Neural progenitor cell (in vitro differentiated cells): ENCODE measurements around the gene TUBB2A. TPM values are rescaled to one million over a fixed set of nuclear protein-coding genes. Genes with fewer than 3 reads are reported as not detected.

Experiments used
- DNase-seq: peaks from one replicate; pipeline ENCODE4 v3.0.0-alpha.2; 2016; ENCODE audit warnings: low spot score
- H2AFZ ChIP-seq: fragments of 200-600 bp; sonication (generic); replicated peaks from 2 replicates; pipeline ENCODE4 v1.6.1; 2016; ENCODE audit warnings: antibody characterized with exemption
- H3F3A ChIP-seq: fragments of 200-600 bp; sonication (generic); 2 replicates; pipeline ENCODE4 v1.6.1; 2016; ENCODE audit warnings: antibody characterized with exemption, low read depth
- H3K27ac ChIP-seq: fragments of 200-600 bp; sonication (generic); 2 replicates; pipeline ENCODE4 v1.5.1; 2016; ENCODE audit warnings: mild to moderate bottlenecking
- H3K27me3 ChIP-seq: fragments of 200-600 bp; sonication (generic); 2 replicates; pipeline ENCODE4 v1.6.1; 2016; ENCODE audit warnings: mild to moderate bottlenecking, moderate library complexity
- H3K36me3 ChIP-seq: fragments of 200-600 bp; sonication (generic); 2 replicates; pipeline ENCODE4 v1.5.1; 2016
- H3K4me1 ChIP-seq: fragments of 200-600 bp; sonication (generic); 2 replicates; pipeline ENCODE4 v1.6.1; 2016; ENCODE audit warnings: mixed run types
- H3K4me2 ChIP-seq: fragments of 200-600 bp; sonication (generic); 2 replicates; pipeline ENCODE4 v1.6.1; 2016
- H3K4me3 ChIP-seq: fragments of 200-600 bp; sonication (generic); 2 replicates; pipeline ENCODE4 v1.5.1; 2016
- H3K79me2 ChIP-seq: fragments of 200-600 bp; sonication (generic); 2 replicates; pipeline ENCODE4 v1.6.1; 2016; ENCODE audit warnings: low read depth
- H3K9ac ChIP-seq: fragments of 200-600 bp; sonication (generic); 2 replicates; pipeline ENCODE4 v1.6.1; 2016
- H3K9me3 ChIP-seq: fragments of 200-600 bp; sonication (generic); 2 replicates; pipeline ENCODE4 v1.5.1; 2016; ENCODE audit warnings: low read depth
- H4K20me1 ChIP-seq: fragments of 200-600 bp; sonication (generic); 2 replicates; pipeline ENCODE4 v1.6.1; 2016; ENCODE audit warnings: low read depth
- H3K27ac Mint-ChIP-seq: 3 replicates; pipeline ENCODE4 v1.8.0; 2021; ENCODE audit warnings: mixed read lengths
- H3K27me3 Mint-ChIP-seq: 2 replicates; pipeline ENCODE4 v1.8.0; 2022; ENCODE audit warnings: low read depth, mild to moderate bottlenecking, inconsistent platforms, moderate library complexity, mixed read lengths; ENCODE audit not compliant: insufficient read depth
- H3K36me3 Mint-ChIP-seq: 3 replicates; pipeline ENCODE4 v1.8.0; 2021; ENCODE audit warnings: mixed read lengths
- H3K4me1 Mint-ChIP-seq: 3 replicates; pipeline ENCODE4 v1.8.0; 2021; ENCODE audit warnings: mixed read lengths
- H3K4me3 Mint-ChIP-seq: 3 replicates; pipeline ENCODE4 v1.8.0; 2021; ENCODE audit warnings: mild to moderate bottlenecking, moderate library complexity, mixed read lengths
- H3K9me3 Mint-ChIP-seq: 3 replicates; pipeline ENCODE4 v1.8.0; 2020; ENCODE audit warnings: mixed read lengths
- EZH2 ChIP-seq: fragments of 200-600 bp; sonication (generic); IDR thresholded peaks from 2 replicates; pipeline ENCODE4 v1.6.1; 2017; ENCODE audit warnings: antibody characterized with exemption, mild to moderate bottlenecking, moderate library complexity
- EZH2phosphoT487 ChIP-seq: fragments of 200-600 bp; sonication (generic); IDR thresholded peaks from 2 replicates; pipeline ENCODE4 v1.6.1; 2017; ENCODE audit warnings: antibody characterized with exemption
- total RNA-seq: library from RNA; depleted of rRNA; stranded (reverse); fragments of >200 nt; gene quantifications from 2 replicates; pipeline ENCODE4 v1.2.3, GENCODE V29; 2015; ENCODE audit warnings: low replicate concordance
- TF ChIP-seq, protein P1 (sequence below): fragments of 200-600 bp; sonication (generic); IDR thresholded peaks from 2 replicates; pipeline ENCODE4 v1.5.1; 2017; ENCODE audit warnings: antibody characterized with exemption, mild to moderate bottlenecking

Gene TUBB2A
- total RNA-seq, 1 donor from 2014 or later = 57.9 TPM

DNA sequence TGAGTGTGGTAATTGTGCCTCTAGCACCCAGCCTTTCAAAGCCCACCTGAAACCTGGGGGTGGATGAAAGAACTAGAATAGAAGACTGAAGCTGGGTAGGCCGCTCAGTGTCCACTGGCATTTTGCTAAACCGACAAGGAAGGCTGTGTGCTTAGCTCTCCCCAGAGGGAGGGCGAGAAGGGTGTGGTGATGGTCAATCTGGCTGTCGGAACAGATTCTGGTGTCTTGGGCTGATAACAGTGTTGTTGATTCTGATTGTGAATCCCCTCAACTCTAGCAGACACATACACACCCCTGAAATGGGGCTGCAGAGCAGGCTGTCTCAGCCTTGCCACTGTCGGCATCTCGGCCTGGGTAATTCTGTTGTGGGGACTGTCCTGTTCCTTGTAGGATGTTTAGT, 43.0 kb downstream of the TUBB2A start:
- Mint-ChIP-seq H3K9me3 (no peaks in the 10 kb centered on the region), H3K36me3 (peaks cover 10% of the 10 kb centered on the region), H3K4me3 (no peak overlapping the region), H3K27ac (no peak overlapping the region), H3K4me1 (peaks cover 16% of the 10 kb centered on the region), H3K27me3 (peaks cover 2% of the 10 kb centered on the region)
- Histone ChIP-seq H3K79me2 (peaks cover 7% of the 10 kb centered on the region), H3K9me3 (no peaks in the 10 kb centered on the region), H2AFZ (no peak overlapping the region), H3K4me2 (no peak overlapping the region), H3K36me3 (no peaks in the 10 kb centered on the region), H3K9ac (no peak overlapping the region), H3K4me1 (no peaks in the 10 kb centered on the region), H4K20me1 (no peaks in the 10 kb centered on the region), H3K27me3 (no peaks in the 10 kb centered on the region), H3K27ac (no peak overlapping the region), H3F3A (peaks cover 7% of the 10 kb centered on the region), H3K4me3 (no peak overlapping the region)
- DNase-seq = no peak
- TF ChIP-seq EZH2 (no peak), EZH2phosphoT487 (no peak)
- TF ChIP-seq, protein P1, sequence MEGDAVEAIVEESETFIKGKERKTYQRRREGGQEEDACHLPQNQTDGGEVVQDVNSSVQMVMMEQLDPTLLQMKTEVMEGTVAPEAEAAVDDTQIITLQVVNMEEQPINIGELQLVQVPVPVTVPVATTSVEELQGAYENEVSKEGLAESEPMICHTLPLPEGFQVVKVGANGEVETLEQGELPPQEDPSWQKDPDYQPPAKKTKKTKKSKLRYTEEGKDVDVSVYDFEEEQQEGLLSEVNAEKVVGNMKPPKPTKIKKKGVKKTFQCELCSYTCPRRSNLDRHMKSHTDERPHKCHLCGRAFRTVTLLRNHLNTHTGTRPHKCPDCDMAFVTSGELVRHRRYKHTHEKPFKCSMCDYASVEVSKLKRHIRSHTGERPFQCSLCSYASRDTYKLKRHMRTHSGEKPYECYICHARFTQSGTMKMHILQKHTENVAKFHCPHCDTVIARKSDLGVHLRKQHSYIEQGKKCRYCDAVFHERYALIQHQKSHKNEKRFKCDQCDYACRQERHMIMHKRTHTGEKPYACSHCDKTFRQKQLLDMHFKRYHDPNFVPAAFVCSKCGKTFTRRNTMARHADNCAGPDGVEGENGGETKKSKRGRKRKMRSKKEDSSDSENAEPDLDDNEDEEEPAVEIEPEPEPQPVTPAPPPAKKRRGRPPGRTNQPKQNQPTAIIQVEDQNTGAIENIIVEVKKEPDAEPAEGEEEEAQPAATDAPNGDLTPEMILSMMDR = no peak

DNA sequence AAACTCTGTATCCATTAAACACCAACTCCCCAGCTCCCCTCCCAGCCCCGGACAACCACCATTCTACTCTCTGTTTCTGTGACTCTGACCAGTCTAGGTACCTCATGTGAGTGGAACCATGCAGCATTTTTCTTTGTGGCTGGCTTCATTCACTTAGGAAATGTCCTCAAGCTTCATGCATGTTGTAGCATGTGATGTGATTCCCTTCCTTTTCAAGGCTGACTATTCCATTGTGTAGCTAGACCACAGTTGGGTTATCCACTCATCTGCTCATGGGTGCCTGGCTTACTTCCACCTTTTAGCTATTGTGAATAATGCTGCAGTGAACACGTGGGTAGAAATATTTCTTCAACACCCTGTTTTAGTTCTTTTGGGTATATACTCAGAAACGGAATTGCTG, 47.6 kb downstream of the TUBB2A start:
- Mint-ChIP-seq H3K27ac (no peak overlapping the region), H3K4me3 (no peak overlapping the region), H3K4me1 (no peaks in the 10 kb centered on the region), H3K9me3 (no peaks in the 10 kb centered on the region), H3K27me3 (peaks cover under 1% of the 10 kb centered on the region), H3K36me3 (peaks cover 19% of the 10 kb centered on the region)
- H3K36me3 ChIP-seq = no peaks in the 10 kb centered on the region
- H3K27me3 ChIP-seq = no peaks in the 10 kb centered on the region
- H3K4me1 ChIP-seq = no peaks in the 10 kb centered on the region
- H3K79me2 ChIP-seq = no peaks in the 10 kb centered on the region
- no peaks in the 10 kb centered on the region for H3K9me3 ChIP-seq
- no peak overlapping the region for H3K4me2 ChIP-seq
- no peak for DNase-seq
- H3K9ac ChIP-seq = no peak overlapping the region
- H3K27ac ChIP-seq = no peak overlapping the region
- TF ChIP-seq EZH2 = no peak
- TF ChIP-seq, protein P1 = no peak
- TF ChIP-seq EZH2phosphoT487 = no peak
- no peaks in the 10 kb centered on the region for H3F3A ChIP-seq
- no peaks in the 10 kb centered on the region for H4K20me1 ChIP-seq
- H2AFZ ChIP-seq = no peak overlapping the region
- no peak overlapping the region for H3K4me3 ChIP-seq

DNA sequence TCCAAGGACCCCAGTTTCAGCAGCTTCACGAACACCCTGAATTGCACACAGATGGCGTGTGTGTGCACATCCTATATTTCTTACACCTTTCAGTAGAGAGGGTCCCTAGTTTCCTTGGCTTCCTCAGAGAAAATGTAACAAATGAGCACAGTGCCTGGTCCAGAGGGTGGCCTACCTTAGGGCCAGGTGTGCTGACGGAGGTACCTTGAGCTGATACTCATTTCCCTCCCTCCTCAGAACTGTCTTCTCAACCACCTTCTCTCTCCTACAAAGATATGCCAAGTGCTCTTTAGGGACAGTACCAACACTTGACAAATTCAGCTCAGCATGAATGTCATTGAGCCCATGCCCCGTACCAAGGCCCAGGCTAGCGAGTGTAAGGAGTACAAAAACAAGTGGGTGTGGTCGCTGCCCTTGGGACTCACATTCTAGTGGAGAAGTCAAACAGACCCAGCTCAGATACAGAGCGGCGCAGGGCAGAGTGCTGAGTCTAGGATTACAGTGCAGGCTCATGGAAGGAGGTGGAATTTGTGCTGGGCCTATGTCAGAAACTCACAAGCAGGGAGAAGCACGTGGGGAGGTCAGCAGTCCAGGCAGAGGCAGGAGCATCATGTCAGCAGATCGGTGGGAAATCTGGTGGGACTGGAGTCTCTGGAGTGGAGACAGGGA, 48.5 kb downstream of the TUBB2A start:
- no peak overlapping the region for H3K4me3 ChIP-seq
- TF ChIP-seq, protein P1 = no peak
- no peak for TF ChIP-seq EZH2phosphoT487
- no peak for TF ChIP-seq EZH2
- no peak overlapping the region for H3K9ac ChIP-seq
- H3K4me2 ChIP-seq = no peak overlapping the region
- H3K27me3 Mint-ChIP-seq = no peaks in the 10 kb centered on the region
- H3K27ac ChIP-seq = no peak overlapping the region
- no peaks in the 10 kb centered on the region for H3K4me1 Mint-ChIP-seq
- no peaks in the 10 kb centered on the region for H3K4me1 ChIP-seq
- H3K4me3 Mint-ChIP-seq = no peak overlapping the region
- no peaks in the 10 kb centered on the region for H3F3A ChIP-seq
- no peak for DNase-seq
- no peaks in the 10 kb centered on the region for H4K20me1 ChIP-seq
- no peak overlapping the region for H2AFZ ChIP-seq
- H3K27me3 ChIP-seq = no peaks in the 10 kb centered on the region
- no peak overlapping the region for H3K27ac Mint-ChIP-seq
- H3K79me2 ChIP-seq = no peaks in the 10 kb centered on the region
- no peaks in the 10 kb centered on the region for H3K36me3 ChIP-seq
- H3K9me3 Mint-ChIP-seq = no peaks in the 10 kb centered on the region
- peaks cover 26% of the 10 kb centered on the region for H3K36me3 Mint-ChIP-seq
- H3K9me3 ChIP-seq = no peaks in the 10 kb centered on the region

Other genes starting within 250 kb of the TUBB2A start
- gene SERPINB6, start 186.0 kb downstream of the TUBB2A start, total RNA-seq = 13.3 and 17.4 TPM in 2 replicates
- gene NQO2, start 157.7 kb downstream of the TUBB2A start, total RNA-seq = 17.2 and 19.5 TPM in 2 replicates
- gene RIPK1, start 89.0 kb downstream of the TUBB2A start, total RNA-seq = 4.6 and 4.9 TPM in 2 replicates
- 44.5 TPM in 2 replicates for gene BPHL, start 38.8 kb downstream of the TUBB2A start, total RNA-seq
- 362 and 762 TPM in 2 replicates for gene TUBB2B, start 70.1 kb upstream of the TUBB2A start, total RNA-seq
- gene PSMG4, start 101.4 kb upstream of the TUBB2A start, total RNA-seq = 15.2 and 25.3 TPM in 2 replicates